K562 (cell line): ENCODE measurements around the gene RBM17. TPM values are rescaled to one million over a fixed set of nuclear protein-coding genes. Genes with fewer than 3 reads are reported as not detected.

Source experiments
- ARID1B ChIP-seq: fragments of 450-650 bp; IDR thresholded peaks from 2 replicates; pipeline ENCODE4 v1.6.1; 2016; ENCODE audit warnings: antibody characterized with exemption, mild to moderate bottlenecking, inconsistent platforms
- CBFB ChIP-seq: sonication (generic); formaldehyde crosslinking; IDR thresholded peaks from 2 replicates; pipeline ENCODE4 v1.4.0; 2020; ENCODE audit warnings: mild to moderate bottlenecking, missing genetic modification reagents
- CHD4 ChIP-seq: fragments of 200-600 bp; sonication (generic); IDR thresholded peaks from 3 replicates; pipeline ENCODE4 v1.6.1; 2012; ENCODE audit warnings: low read depth, mild to moderate bottlenecking, mixed read lengths, low read length, inconsistent platforms; ENCODE audit not compliant: insufficient read depth, insufficient replicate concordance, poor library complexity, severe bottlenecking
- FIP1L1 ChIP-seq: fragments of 200-400 bp; formaldehyde crosslinking; IDR thresholded peaks from 2 replicates; pipeline ENCODE4 v1.6.1; 2018; ENCODE audit warnings: mild to moderate bottlenecking, low read depth, low read length; ENCODE audit not compliant: poor library complexity, severe bottlenecking
- GATAD2A ChIP-seq: fragments of 450-650 bp; IDR thresholded peaks from 2 replicates; pipeline ENCODE4 v1.6.1; 2017
- LARP7 ChIP-seq: fragments of 450-650 bp; IDR thresholded peaks from 2 replicates; pipeline ENCODE4 v1.6.1; 2016
- NCOA4 ChIP-seq: fragments of 450-650 bp; IDR thresholded peaks from 2 replicates; pipeline ENCODE4 v1.6.1; 2018; ENCODE audit warnings: mild to moderate bottlenecking; ENCODE audit not compliant: partially characterized antibody
- NCOR1 ChIP-seq: fragments of 450-650 bp; IDR thresholded peaks from 2 replicates; pipeline ENCODE4 v1.6.1; 2016; ENCODE audit warnings: mild to moderate bottlenecking, moderate library complexity
- polyA plus RNA-seq, 8 experiments: library from polyadenylated mRNA; depleted of rRNA in 4 of 8; stranded (reverse) in 5 of 8; unstranded in 3 of 8; fragments of >200 nt; fragmentation: Nextera tagmentation in 2 of 8; fragmentation: Illumina TruSeq in 1 of 8; extraction: Ambion mirVana in 2 of 8; extraction: Trizol in 1 of 8; gene quantifications; 2 replicates each; pipeline versions ENCODE4 v1.2.1 to v1.2.3, GENCODE V29; 2011 to 2014; ENCODE audit warnings: inconsistent platforms in 1 of 8, missing spikeins in 1 of 8
- total RNA-seq, 7 experiments: library from RNA; depleted of rRNA in 6 of 7; stranded (reverse); fragments of >200 nt in 6 of 7; fragmentation: Illumina TruSeq in 2 of 7; extraction: Trizol in 2 of 7; gene quantifications; 2 replicates each; pipeline versions ENCODE4 v1.2.1 to v1.2.3, GENCODE V29; 2011 to 2021; ENCODE audit warnings: low replicate concordance in 1 of 7
- TF ChIP-seq, protein P1 (sequence below), 3 experiments: fragments of 200-800 bp in 1 of 3; fragments of 250-450 bp in 1 of 3; fragments of 450-650 bp in 1 of 3; sonication (Bioruptor Pico) in 1 of 3; sonication (Bioruptor generic) in 1 of 3; formaldehyde crosslinking in 1 of 3; IDR thresholded peaks; 2 replicates each; pipeline versions ENCODE4 v1.6.1 to v1.8.0; 2016 to 2022; ENCODE audit warnings: mild to moderate bottlenecking in 2 of 3, missing genetic modification characterization in 2 of 3, missing compliant biosample characterization in 1 of 3, moderate library complexity in 1 of 3
- TF ChIP-seq, protein P2 (sequence below): fragments of 200-800 bp; sonication (Bioruptor generic); IDR thresholded peaks from 2 replicates; pipeline ENCODE4 v1.6.1; 2017; ENCODE audit warnings: missing genetic modification characterization, missing compliant biosample characterization
- TF ChIP-seq, protein P3 (sequence below): fragments of 450-650 bp; formaldehyde crosslinking; IDR thresholded peaks from 2 replicates; pipeline ENCODE4 v1.4.0; 2022; ENCODE audit warnings: missing genetic modification characterization
- TF ChIP-seq, protein P4 (sequence below): fragments of 250-450 bp; sonication (Bioruptor Pico); IDR thresholded peaks from 2 replicates; pipeline ENCODE4 v1.4.0; 2020
- TF ChIP-seq, protein P5 (sequence below): fragments of 450-650 bp; conservative IDR thresholded peaks from 2 replicates; pipeline ENCODE4 v1.6.1; 2016; ENCODE audit warnings: missing genetic modification characterization, low read depth, mild to moderate bottlenecking, missing compliant biosample characterization, moderate library complexity
- TF ChIP-seq, protein P6 (sequence below), 2 experiments: fragments of 250-450 bp in 1 of 2; fragments of 450-650 bp in 1 of 2; sonication (Bioruptor Pico) in 1 of 2; IDR thresholded peaks; 2 replicates each; pipeline versions ENCODE4 v1.6.1 to v1.8.0; 2016 to 2021; ENCODE audit warnings: mild to moderate bottlenecking in 2 of 2, moderate library complexity in 2 of 2, missing compliant biosample characterization in 1 of 2, missing genetic modification characterization in 1 of 2
- TF ChIP-seq, protein P7 (sequence below): fragments of 250-450 bp; sonication (Bioruptor Pico); IDR thresholded peaks from 2 replicates; pipeline ENCODE4 v1.8.0; 2021; ENCODE audit warnings: mild to moderate bottlenecking, moderate library complexity

Gene RBM17
- total and polyA plus RNA-seq, 9 of the 15 experiments (the other 6 are each of a cell fraction or from before 2014, with no cell fraction given) = 23.6 to 217 (median 124) TPM

DNA sequence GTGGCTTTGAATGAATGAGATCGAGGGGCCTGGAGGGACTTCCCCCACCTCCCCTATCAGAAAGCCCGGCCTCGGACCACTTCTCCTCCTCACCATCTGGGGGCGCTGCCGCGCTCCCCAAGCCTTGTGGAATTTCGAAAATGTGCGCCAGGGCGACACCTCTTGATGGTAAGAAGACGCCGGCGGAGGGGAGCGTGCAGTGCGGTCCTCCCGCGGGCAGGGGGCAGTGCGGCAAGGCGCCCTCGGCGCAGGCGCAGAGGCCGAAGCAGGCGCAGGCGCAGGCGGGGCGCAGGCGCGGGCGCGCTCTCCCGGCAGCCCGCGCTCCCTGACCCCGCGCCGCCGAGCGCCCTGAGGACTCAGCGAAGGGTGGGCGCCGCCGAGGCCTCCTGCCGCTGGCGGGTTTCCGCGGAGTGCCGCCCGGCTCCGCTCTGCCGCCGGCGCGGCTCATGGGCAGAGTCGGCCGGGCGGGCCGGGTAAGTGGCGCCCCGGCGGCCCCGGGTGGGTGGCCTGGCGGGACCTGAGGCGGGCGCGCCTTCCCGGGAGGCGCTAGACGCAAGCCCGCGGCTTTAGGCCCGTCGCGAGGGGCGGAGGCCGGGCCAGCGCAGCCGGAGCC is at the start of gene RBM17 (continued):
- TF ChIP-seq, protein P1, sequence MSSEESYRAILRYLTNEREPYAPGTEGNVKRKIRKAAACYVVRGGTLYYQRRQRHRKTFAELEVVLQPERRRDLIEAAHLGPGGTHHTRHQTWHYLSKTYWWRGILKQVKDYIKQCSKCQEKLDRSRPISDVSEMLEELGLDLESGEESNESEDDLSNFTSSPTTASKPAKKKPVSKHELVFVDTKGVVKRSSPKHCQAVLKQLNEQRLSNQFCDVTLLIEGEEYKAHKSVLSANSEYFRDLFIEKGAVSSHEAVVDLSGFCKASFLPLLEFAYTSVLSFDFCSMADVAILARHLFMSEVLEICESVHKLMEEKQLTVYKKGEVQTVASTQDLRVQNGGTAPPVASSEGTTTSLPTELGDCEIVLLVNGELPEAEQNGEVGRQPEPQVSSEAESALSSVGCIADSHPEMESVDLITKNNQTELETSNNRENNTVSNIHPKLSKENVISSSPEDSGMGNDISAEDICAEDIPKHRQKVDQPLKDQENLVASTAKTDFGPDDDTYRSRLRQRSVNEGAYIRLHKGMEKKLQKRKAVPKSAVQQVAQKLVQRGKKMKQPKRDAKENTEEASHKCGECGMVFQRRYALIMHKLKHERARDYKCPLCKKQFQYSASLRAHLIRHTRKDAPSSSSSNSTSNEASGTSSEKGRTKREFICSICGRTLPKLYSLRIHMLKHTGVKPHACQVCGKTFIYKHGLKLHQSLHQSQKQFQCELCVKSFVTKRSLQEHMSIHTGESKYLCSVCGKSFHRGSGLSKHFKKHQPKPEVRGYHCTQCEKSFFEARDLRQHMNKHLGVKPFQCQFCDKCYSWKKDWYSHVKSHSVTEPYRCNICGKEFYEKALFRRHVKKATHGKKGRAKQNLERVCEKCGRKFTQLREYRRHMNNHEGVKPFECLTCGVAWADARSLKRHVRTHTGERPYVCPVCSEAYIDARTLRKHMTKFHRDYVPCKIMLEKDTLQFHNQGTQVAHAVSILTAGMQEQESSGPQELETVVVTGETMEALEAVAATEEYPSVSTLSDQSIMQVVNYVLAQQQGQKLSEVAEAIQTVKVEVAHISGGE (CRISPR knock-in tag; IDR thresholded peaks at IDR 0.05) = peak in 1 of 3 experiments; percentile 58; a peak in 2 of 6 replicates
- TF ChIP-seq GATAD2A (no peak), LARP7 (no peak), NCOA4 (no peak), CBFB (no peak), NCOR1 (peak; percentile 58), CHD4 (no peak), ARID1B (peak; percentile 11; the same call in 1 of the 2 replicates), FIP1L1 (peak; percentile 71)
- TF ChIP-seq, protein P2, sequence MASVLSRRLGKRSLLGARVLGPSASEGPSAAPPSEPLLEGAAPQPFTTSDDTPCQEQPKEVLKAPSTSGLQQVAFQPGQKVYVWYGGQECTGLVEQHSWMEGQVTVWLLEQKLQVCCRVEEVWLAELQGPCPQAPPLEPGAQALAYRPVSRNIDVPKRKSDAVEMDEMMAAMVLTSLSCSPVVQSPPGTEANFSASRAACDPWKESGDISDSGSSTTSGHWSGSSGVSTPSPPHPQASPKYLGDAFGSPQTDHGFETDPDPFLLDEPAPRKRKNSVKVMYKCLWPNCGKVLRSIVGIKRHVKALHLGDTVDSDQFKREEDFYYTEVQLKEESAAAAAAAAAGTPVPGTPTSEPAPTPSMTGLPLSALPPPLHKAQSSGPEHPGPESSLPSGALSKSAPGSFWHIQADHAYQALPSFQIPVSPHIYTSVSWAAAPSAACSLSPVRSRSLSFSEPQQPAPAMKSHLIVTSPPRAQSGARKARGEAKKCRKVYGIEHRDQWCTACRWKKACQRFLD = no peak
- TF ChIP-seq, protein P3, sequence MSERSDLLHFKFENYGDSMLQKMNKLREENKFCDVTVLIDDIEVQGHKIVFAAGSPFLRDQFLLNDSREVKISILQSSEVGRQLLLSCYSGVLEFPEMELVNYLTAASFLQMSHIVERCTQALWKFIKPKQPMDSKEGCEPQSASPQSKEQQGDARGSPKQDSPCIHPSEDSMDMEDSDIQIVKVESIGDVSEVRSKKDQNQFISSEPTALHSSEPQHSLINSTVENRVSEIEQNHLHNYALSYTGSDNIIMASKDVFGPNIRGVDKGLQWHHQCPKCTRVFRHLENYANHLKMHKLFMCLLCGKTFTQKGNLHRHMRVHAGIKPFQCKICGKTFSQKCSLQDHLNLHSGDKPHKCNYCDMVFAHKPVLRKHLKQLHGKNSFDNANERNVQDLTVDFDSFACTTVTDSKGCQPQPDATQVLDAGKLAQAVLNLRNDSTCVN (CRISPR knock-in tag) = no peak
- TF ChIP-seq, protein P4, sequence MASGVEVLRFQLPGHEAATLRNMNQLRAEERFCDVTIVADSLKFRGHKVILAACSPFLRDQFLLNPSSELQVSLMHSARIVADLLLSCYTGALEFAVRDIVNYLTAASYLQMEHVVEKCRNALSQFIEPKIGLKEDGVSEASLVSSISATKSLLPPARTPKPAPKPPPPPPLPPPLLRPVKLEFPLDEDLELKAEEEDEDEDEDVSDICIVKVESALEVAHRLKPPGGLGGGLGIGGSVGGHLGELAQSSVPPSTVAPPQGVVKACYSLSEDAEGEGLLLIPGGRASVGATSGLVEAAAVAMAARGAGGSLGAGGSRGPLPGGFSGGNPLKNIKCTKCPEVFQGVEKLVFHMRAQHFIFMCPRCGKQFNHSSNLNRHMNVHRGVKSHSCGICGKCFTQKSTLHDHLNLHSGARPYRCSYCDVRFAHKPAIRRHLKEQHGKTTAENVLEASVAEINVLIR (CRISPR knock-in tag) = no peak
- TF ChIP-seq, protein P5, sequence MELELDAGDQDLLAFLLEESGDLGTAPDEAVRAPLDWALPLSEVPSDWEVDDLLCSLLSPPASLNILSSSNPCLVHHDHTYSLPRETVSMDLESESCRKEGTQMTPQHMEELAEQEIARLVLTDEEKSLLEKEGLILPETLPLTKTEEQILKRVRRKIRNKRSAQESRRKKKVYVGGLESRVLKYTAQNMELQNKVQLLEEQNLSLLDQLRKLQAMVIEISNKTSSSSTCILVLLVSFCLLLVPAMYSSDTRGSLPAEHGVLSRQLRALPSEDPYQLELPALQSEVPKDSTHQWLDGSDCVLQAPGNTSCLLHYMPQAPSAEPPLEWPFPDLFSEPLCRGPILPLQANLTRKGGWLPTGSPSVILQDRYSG (tag) = no peak
- TF ChIP-seq, protein P6, sequence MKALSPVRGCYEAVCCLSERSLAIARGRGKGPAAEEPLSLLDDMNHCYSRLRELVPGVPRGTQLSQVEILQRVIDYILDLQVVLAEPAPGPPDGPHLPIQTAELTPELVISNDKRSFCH (CRISPR knock-in tag; IDR thresholded peaks at IDR 0.05) = no peak
- TF ChIP-seq, protein P6 (tag; IDR thresholded peaks at IDR 0.05) = peak; percentile 68; the same call in 1 of the 2 replicates
- TF ChIP-seq, protein P7, sequence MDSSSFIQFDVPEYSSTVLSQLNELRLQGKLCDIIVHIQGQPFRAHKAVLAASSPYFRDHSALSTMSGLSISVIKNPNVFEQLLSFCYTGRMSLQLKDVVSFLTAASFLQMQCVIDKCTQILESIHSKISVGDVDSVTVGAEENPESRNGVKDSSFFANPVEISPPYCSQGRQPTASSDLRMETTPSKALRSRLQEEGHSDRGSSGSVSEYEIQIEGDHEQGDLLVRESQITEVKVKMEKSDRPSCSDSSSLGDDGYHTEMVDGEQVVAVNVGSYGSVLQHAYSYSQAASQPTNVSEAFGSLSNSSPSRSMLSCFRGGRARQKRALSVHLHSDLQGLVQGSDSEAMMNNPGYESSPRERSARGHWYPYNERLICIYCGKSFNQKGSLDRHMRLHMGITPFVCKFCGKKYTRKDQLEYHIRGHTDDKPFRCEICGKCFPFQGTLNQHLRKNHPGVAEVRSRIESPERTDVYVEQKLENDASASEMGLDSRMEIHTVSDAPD (CRISPR knock-in tag) = no peak
